GM08714 (cell line): ENCODE measurements around the gene AUNIP.
"Not testable (repeated sequence)": the region's sequence is repeated elsewhere in the genome, so short reads cannot be mapped to it uniquely, and the experiment has no call there.

Source experiments
- H3K4me3 ChIP-seq: fragments of 200-500 bp; sonication (Bioruptor generic); 2 replicates; pipeline ENCODE4 v1.5.1; 2014; ENCODE audit warnings: mild to moderate bottlenecking, low read length, inconsistent platforms
- ZNF274 ChIP-seq: IDR thresholded peaks from 2 replicates; pipeline ENCODE4 v1.6.1; 2012; ENCODE audit warnings: mild to moderate bottlenecking, low read depth, low read length

The AUNIP gene

GRCh38 chr1:25863486-25864262 lies 4.4 kb upstream of the AUNIP start:
- TF ChIP-seq ZNF274, result no peak
- no peak overlapping the region for H3K4me3 ChIP-seq

GRCh38 chr1:25862785-25863485 lies 3.7 kb upstream of the AUNIP start:
- H3K4me3 ChIP-seq, result no peak overlapping the region
- no peak for TF ChIP-seq ZNF274

GRCh38 chr1:25861316-25862286 lies 2.3 kb upstream of the AUNIP start:
- TF ChIP-seq ZNF274, result no peak
- H3K4me3 ChIP-seq, result no peak overlapping the region; the same call in 1 of the 2 replicates

- no peak for TF ChIP-seq ZNF274
- peak overlapping the region; percentile 90 for H3K4me3 ChIP-seq
These were observed 763 bp downstream of the AUNIP start for GRCh38 chr1:25858494-25858893.

GRCh38 chr1:25856856-25857255 lies 2.4 kb downstream of the AUNIP start:
- no peak overlapping the region for H3K4me3 ChIP-seq
- TF ChIP-seq ZNF274, result no peak

GRCh38 chr1:25854554-25854953 lies 4.7 kb downstream of the AUNIP start:
- TF ChIP-seq ZNF274, result no peak
- H3K4me3 ChIP-seq, result no peak overlapping the region

- no peak for TF ChIP-seq ZNF274
- no peak overlapping the region for H3K4me3 ChIP-seq
These were observed 10.7 kb downstream of the AUNIP start for GRCh38 chr1:25848531-25848930.

- no peak for TF ChIP-seq ZNF274
- no peak overlapping the region for H3K4me3 ChIP-seq
These were observed 11.3 kb downstream of the AUNIP start for GRCh38 chr1:25847929-25848328.

- no peak overlapping the region for H3K4me3 ChIP-seq
- no peak for TF ChIP-seq ZNF274
These were observed 13.6 kb downstream of the AUNIP start for GRCh38 chr1:25845664-25846063.

- no peak overlapping the region for H3K4me3 ChIP-seq
- no peak for TF ChIP-seq ZNF274
These were observed 14.5 kb downstream of the AUNIP start for GRCh38 chr1:25844536-25845337.

GRCh38 chr1:25843483-25843882 lies 15.8 kb downstream of the AUNIP start:
- no peak for TF ChIP-seq ZNF274

GRCh38 chr1:25839808-25840207 lies 19.4 kb downstream of the AUNIP start:
- not testable (repeated sequence) for H3K4me3 ChIP-seq

More at GRCh38 chr1:25843483-25843882, 15.8 kb downstream of the AUNIP start:
- no peak overlapping the region for H3K4me3 ChIP-seq

GRCh38 chr1:25837262-25837875 lies 21.9 kb downstream of the AUNIP start:
- TF ChIP-seq ZNF274, result no peak
- no peak overlapping the region for H3K4me3 ChIP-seq
